GM12878 (cell line): ENCODE results near the gene RFWD3. TPM values are rescaled to one million over a fixed set of nuclear protein-coding genes. Genes with fewer than 3 reads are reported as not detected.

Source experiments
- BCL11A ChIP-seq: IDR thresholded peaks from 2 replicates; pipeline ENCODE4 v1.6.1; 2011; ENCODE audit warnings: low read depth, low read length
- BRCA1 ChIP-seq: IDR thresholded peaks from 2 replicates; pipeline ENCODE4 v1.6.1; 2011; ENCODE audit warnings: low read depth, low read length, improper control_type of control experiment
- CBX5 ChIP-seq: sonication (generic); IDR thresholded peaks from 2 replicates; pipeline ENCODE4 v1.6.1; 2016; ENCODE audit warnings: low read depth, moderate library complexity, mild to moderate bottlenecking, inconsistent platforms
- CUX1 ChIP-seq: IDR thresholded peaks from 2 replicates; pipeline ENCODE4 v1.6.1; 2012; ENCODE audit warnings: improper control_type of control experiment, low read depth, low read length; ENCODE audit not compliant: insufficient replicate concordance
- E2F8 ChIP-seq: fragments of 450-650 bp; IDR thresholded peaks from 2 replicates; pipeline ENCODE4 v1.6.1; 2018; ENCODE audit warnings: mild to moderate bottlenecking, low read depth, moderate library complexity; ENCODE audit not compliant: partially characterized antibody
- PRDM15 ChIP-seq: fragments of 450-650 bp; formaldehyde crosslinking; IDR thresholded peaks from 2 replicates; pipeline ENCODE4 v1.4.0; 2020; ENCODE audit warnings: mild to moderate bottlenecking, moderate library complexity
- SIX5 ChIP-seq: IDR thresholded peaks from 2 replicates; pipeline ENCODE4 v1.6.1; 2011; ENCODE audit warnings: mild to moderate bottlenecking, low read depth, low read length, moderate library complexity; ENCODE audit not compliant: severe bottlenecking
- SP1 ChIP-seq: IDR thresholded peaks from one replicate; pipeline ENCODE4 v1.6.1; 2011; ENCODE audit warnings: low read depth, low read length
- TARDBP ChIP-seq: IDR thresholded peaks from 2 replicates; pipeline ENCODE4 v1.6.1; 2016; ENCODE audit warnings: borderline replicate concordance
- ZBTB4 ChIP-seq: fragments of 450-650 bp; formaldehyde crosslinking; IDR thresholded peaks from 2 replicates; pipeline ENCODE4 v1.4.0; 2022; ENCODE audit warnings: mild to moderate bottlenecking, moderate library complexity
- ZNF384 ChIP-seq: IDR thresholded peaks from 2 replicates; pipeline ENCODE4 v1.6.1; 2012; ENCODE audit warnings: low read depth, mild to moderate bottlenecking, low read length, improper control_type of control experiment, borderline replicate concordance
- polyA plus RNA-seq, 11 experiments: library from polyadenylated mRNA; depleted of rRNA in 4 of 11; unstranded in 6 of 11; stranded (reverse) in 5 of 11; fragments of >200 nt; fragmentation: Nextera tagmentation in 4 of 11; fragmentation: Illumina TruSeq in 1 of 11; extraction: Ambion mirVana in 4 of 11; extraction: Trizol in 1 of 11; gene quantifications; 1 replicate in 1 of 11; 2 replicates in 10 of 11; pipeline versions ENCODE4 v1.2.1 to v1.2.3, GENCODE V29; 2011 to 2016; ENCODE audit warnings: inconsistent platforms in 2 of 11, missing spikeins in 2 of 11, low read depth in 1 of 11
- total RNA-seq, 4 experiments: library from RNA; depleted of rRNA in 3 of 4; stranded (reverse); fragments of >200 nt in 3 of 4; fragmentation: Illumina TruSeq in 1 of 4; extraction: Trizol in 1 of 4; gene quantifications; 2 replicates each; pipeline versions ENCODE4 v1.2.1 to v1.2.3, GENCODE V29; 2013 to 2021
- TF ChIP-seq, protein P1 (sequence below): fragments of 450-650 bp; IDR thresholded peaks from 2 replicates; pipeline ENCODE4 v1.6.1; 2017; ENCODE audit warnings: mild to moderate bottlenecking, low read depth, inconsistent platforms; ENCODE audit not compliant: poor library complexity, severe bottlenecking

Gene RFWD3
- total and polyA plus RNA-seq, 10 of the 15 experiments (the other 5 are each of a cell fraction or from before 2014, with no cell fraction given): 10.7 to 78.5 (median 51.2) TPM

GRCh38 chr16:74577882-74578366 is 88.8 kb downstream of the RFWD3 start (continued):
- no peak for TF ChIP-seq PRDM15
- no peak for TF ChIP-seq SP1
- TF ChIP-seq ZNF384: no peak
- TF ChIP-seq ZBTB4: no peak
- no peak for TF ChIP-seq TARDBP
- TF ChIP-seq BCL11A: 0 out of 2 replicates have a peak, but pooled peaks have one; percentile 33
- TF ChIP-seq E2F8: no peak
- no peak for TF ChIP-seq BRCA1
- TF ChIP-seq SIX5: no peak
- TF ChIP-seq CBX5: no peak
- TF ChIP-seq, protein P1, sequence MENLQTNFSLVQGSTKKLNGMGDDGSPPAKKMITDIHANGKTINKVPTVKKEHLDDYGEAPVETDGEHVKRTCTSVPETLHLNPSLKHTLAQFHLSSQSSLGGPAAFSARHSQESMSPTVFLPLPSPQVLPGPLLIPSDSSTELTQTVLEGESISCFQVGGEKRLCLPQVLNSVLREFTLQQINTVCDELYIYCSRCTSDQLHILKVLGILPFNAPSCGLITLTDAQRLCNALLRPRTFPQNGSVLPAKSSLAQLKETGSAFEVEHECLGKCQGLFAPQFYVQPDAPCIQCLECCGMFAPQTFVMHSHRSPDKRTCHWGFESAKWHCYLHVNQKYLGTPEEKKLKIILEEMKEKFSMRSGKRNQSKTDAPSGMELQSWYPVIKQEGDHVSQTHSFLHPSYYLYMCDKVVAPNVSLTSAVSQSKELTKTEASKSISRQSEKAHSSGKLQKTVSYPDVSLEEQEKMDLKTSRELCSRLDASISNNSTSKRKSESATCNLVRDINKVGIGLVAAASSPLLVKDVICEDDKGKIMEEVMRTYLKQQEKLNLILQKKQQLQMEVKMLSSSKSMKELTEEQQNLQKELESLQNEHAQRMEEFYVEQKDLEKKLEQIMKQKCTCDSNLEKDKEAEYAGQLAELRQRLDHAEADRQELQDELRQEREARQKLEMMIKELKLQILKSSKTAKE: no peak
- no peak for TF ChIP-seq CUX1
